VCaP (cell line): ENCODE results near the gene ECSCR.
"Not testable (repeated sequence)": the region's sequence is repeated elsewhere in the genome, so short reads cannot be mapped to it uniquely, and the experiment has no call there.

ENCODE experiments used
- H3K27ac ChIP-seq: fragments of 450-650 bp; 2 replicates; pipeline ENCODE4 v1.5.1; 2017
- CTCF ChIP-seq: fragments of 450-650 bp; conservative IDR thresholded peaks from 2 replicates; pipeline ENCODE4 v1.5.1; 2017; ENCODE audit warnings: mild to moderate bottlenecking, moderate library complexity

ECSCR gene

GRCh38 chr5:139462586-139463276, at the start of gene ECSCR:
Gene ECSCR, minus strand, starts transcription at chr5:139462743. Its CDS starts 73 bp downstream, at chr5:139462670.
- no peak for TF ChIP-seq CTCF
- H3K27ac ChIP-seq = no peak within 1 kb of the TSS

GRCh38 chr5:139504722-139505121, 42.2 kb upstream of the ECSCR start:
- not testable (repeated sequence) for H3K27ac ChIP-seq

- H3K27ac ChIP-seq = not testable (repeated sequence)
Observed at GRCh38 chr5:139503879-139504278, 41.3 kb upstream of the ECSCR start.

GRCh38 chr5:139503036-139503817, 40.7 kb upstream of the ECSCR start:
- H3K27ac ChIP-seq = not testable (repeated sequence)

GRCh38 chr5:139501381-139501780, 38.8 kb upstream of the ECSCR start:
- H3K27ac ChIP-seq = no peak overlapping the region
- no peak for TF ChIP-seq CTCF

GRCh38 chr5:139495638-139496435, 33.3 kb upstream of the ECSCR start:
- no peak overlapping the region for H3K27ac ChIP-seq
- no peak for TF ChIP-seq CTCF

- no peak for TF ChIP-seq CTCF
- H3K27ac ChIP-seq = no peak overlapping the region
Observed at GRCh38 chr5:139494832-139495231, 32.3 kb upstream of the ECSCR start.

GRCh38 chr5:139494256-139494655, 31.7 kb upstream of the ECSCR start:
- H3K27ac ChIP-seq = no peak overlapping the region
- TF ChIP-seq CTCF = no peak
